Measurements from ENCODE around the gene HMOX1. TPM values are rescaled to one million over a fixed set of nuclear protein-coding genes. Genes with fewer than 3 reads are reported as not detected.

The HMOX1 gene
- total RNA-seq, 1 donor from 2014 or later: 44.3 TPM

DNA sequence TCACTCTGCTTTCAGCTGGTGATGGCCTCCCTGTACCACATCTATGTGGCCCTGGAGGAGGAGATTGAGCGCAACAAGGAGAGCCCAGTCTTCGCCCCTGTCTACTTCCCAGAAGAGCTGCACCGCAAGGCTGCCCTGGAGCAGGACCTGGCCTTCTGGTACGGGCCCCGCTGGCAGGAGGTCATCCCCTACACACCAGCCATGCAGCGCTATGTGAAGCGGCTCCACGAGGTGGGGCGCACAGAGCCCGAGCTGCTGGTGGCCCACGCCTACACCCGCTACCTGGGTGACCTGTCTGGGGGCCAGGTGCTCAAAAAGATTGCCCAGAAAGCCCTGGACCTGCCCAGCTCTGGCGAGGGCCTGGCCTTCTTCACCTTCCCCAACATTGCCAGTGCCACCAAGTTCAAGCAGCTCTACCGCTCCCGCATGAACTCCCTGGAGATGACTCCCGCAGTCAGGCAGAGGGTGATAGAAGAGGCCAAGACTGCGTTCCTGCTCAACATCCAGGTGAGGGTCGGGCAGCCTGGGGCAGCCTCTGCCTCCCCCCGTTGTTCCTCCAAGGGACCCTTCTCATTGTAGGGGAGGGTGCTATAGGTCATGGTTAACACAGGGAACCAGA, 5.9 kb downstream of the HMOX1 start:
- H3K4me3 Mint-ChIP-seq (ENCODE audit: unreplicated experiment): no peak overlapping the region
- peaks cover 23% of the 10 kb centered on the region for H3K36me3 Mint-ChIP-seq (ENCODE audit: unreplicated experiment)
- H3K4me1 Mint-ChIP-seq (ENCODE audit: unreplicated experiment): peaks cover 10% of the 10 kb centered on the region
- TF ChIP-seq, protein P1, sequence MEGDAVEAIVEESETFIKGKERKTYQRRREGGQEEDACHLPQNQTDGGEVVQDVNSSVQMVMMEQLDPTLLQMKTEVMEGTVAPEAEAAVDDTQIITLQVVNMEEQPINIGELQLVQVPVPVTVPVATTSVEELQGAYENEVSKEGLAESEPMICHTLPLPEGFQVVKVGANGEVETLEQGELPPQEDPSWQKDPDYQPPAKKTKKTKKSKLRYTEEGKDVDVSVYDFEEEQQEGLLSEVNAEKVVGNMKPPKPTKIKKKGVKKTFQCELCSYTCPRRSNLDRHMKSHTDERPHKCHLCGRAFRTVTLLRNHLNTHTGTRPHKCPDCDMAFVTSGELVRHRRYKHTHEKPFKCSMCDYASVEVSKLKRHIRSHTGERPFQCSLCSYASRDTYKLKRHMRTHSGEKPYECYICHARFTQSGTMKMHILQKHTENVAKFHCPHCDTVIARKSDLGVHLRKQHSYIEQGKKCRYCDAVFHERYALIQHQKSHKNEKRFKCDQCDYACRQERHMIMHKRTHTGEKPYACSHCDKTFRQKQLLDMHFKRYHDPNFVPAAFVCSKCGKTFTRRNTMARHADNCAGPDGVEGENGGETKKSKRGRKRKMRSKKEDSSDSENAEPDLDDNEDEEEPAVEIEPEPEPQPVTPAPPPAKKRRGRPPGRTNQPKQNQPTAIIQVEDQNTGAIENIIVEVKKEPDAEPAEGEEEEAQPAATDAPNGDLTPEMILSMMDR (IDR thresholded peaks at IDR 0.05): no peak
- H3K27ac Mint-ChIP-seq (ENCODE audit: unreplicated experiment): no peak overlapping the region
- no peaks in the 10 kb centered on the region for H3K27me3 Mint-ChIP-seq (ENCODE audit: unreplicated experiment)
- H3K9me3 Mint-ChIP-seq (ENCODE audit: unreplicated experiment): no peaks in the 10 kb centered on the region
- DNase-seq (ENCODE audit: extremely low spot score, unreplicated experiment): no peak

- Mint-ChIP-seq H3K36me3 (ENCODE audit: unreplicated experiment) (peaks cover 34% of the 10 kb centered on the region), H3K27ac (ENCODE audit: unreplicated experiment) (no peak overlapping the region), H3K4me3 (ENCODE audit: unreplicated experiment) (no peak overlapping the region), H3K27me3 (ENCODE audit: unreplicated experiment) (no peaks in the 10 kb centered on the region), H3K4me1 (ENCODE audit: unreplicated experiment) (peaks cover 5% of the 10 kb centered on the region), H3K9me3 (ENCODE audit: unreplicated experiment) (no peaks in the 10 kb centered on the region)
- no peak for DNase-seq (ENCODE audit: extremely low spot score, unreplicated experiment)
- TF ChIP-seq, protein P1 (IDR thresholded peaks at IDR 0.05): no peak
Observed at GRCh38 chr22:35390933-35391332, 10.0 kb downstream of the HMOX1 start.

- no peak overlapping the region for H3K27ac Mint-ChIP-seq (ENCODE audit: unreplicated experiment)
- H3K4me3 Mint-ChIP-seq (ENCODE audit: unreplicated experiment): no peak overlapping the region
- no peak for DNase-seq (ENCODE audit: extremely low spot score, unreplicated experiment)
- H3K27me3 Mint-ChIP-seq (ENCODE audit: unreplicated experiment): no peaks in the 10 kb centered on the region
- no peaks in the 10 kb centered on the region for H3K9me3 Mint-ChIP-seq (ENCODE audit: unreplicated experiment)
- TF ChIP-seq, protein P1 (IDR thresholded peaks at IDR 0.05): no peak
- peaks cover 27% of the 10 kb centered on the region for H3K36me3 Mint-ChIP-seq (ENCODE audit: unreplicated experiment)
- peaks cover 6% of the 10 kb centered on the region for H3K4me1 Mint-ChIP-seq (ENCODE audit: unreplicated experiment)
Observed at GRCh38 chr22:35392357-35392756, 11.5 kb downstream of the HMOX1 start.

DNA sequence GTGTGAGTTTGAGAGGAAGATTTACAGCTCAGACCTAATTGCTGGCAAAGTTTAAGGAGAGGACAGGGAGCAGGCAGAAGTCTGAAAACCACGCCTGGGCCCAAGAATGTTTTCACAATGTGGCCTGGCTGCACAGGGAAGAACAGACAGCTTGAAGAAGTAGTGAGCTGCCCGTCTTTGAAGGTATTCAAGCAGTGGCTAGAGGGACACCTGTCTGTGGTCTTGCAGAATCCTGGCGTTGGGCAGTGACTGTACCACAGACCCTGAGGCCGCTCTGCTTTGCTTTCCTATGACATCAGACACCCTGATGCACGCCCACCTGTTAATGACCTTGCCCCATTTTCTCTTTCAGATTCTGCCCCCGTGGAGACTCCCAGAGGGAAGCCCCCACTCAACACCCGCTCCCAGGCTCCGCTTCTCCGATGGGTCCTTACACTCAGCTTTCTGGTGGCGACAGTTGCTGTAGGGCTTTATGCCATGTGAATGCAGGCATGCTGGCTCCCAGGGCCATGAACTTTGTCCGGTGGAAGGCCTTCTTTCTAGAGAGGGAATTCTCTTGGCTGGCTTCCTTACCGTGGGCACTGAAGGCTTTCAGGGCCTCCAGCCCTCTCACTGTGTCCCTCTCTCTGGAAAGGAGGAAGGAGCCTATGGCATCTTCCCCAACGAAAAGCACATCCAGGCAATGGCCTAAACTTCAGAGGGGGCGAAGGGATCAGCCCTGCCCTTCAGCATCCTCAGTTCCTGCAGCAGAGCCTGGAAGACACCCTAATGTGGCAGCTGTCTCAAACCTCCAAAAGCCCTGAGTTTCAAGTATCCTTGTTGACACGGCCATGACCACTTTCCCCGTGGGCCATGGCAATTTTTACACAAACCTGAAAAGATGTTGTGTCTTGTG, 12.5 kb downstream of the HMOX1 start:
- Mint-ChIP-seq H3K36me3 (ENCODE audit: unreplicated experiment) (peaks cover 25% of the 10 kb centered on the region), H3K27ac (ENCODE audit: unreplicated experiment) (no peak overlapping the region), H3K27me3 (ENCODE audit: unreplicated experiment) (no peaks in the 10 kb centered on the region), H3K4me1 (ENCODE audit: unreplicated experiment) (peaks cover 11% of the 10 kb centered on the region), H3K4me3 (ENCODE audit: unreplicated experiment) (no peak overlapping the region), H3K9me3 (ENCODE audit: unreplicated experiment) (no peaks in the 10 kb centered on the region)
- no peak for DNase-seq (ENCODE audit: extremely low spot score, unreplicated experiment)
- TF ChIP-seq, protein P1 (IDR thresholded peaks at IDR 0.05): no peak

- Mint-ChIP-seq H3K27ac (ENCODE audit: unreplicated experiment) (no peak overlapping the region), H3K27me3 (ENCODE audit: unreplicated experiment) (no peaks in the 10 kb centered on the region), H3K36me3 (ENCODE audit: unreplicated experiment) (peaks cover 23% of the 10 kb centered on the region), H3K4me1 (ENCODE audit: unreplicated experiment) (peaks cover 11% of the 10 kb centered on the region), H3K9me3 (ENCODE audit: unreplicated experiment) (no peaks in the 10 kb centered on the region), H3K4me3 (ENCODE audit: unreplicated experiment) (no peak overlapping the region)
- TF ChIP-seq, protein P1 (IDR thresholded peaks at IDR 0.05): no peak
- no peak for DNase-seq (ENCODE audit: extremely low spot score, unreplicated experiment)
Observed at GRCh38 chr22:35394011-35394312, 13.1 kb downstream of the HMOX1 start.

Data from osteocyte (in vitro differentiated cells).